HG03575 (cell line): ENCODE results near the gene FBRSL1.

Experiments used
- ATAC-seq: cut with Tn5 transposase; IDR thresholded peaks from one replicate; pipeline ENCODE4 v1.9.1; 2021; ENCODE audit not compliant: unreplicated experiment, insufficient number of reproducible peaks, low FRiP score; ENCODE audit errors: extremely low read depth

Gene FBRSL1

DNA sequence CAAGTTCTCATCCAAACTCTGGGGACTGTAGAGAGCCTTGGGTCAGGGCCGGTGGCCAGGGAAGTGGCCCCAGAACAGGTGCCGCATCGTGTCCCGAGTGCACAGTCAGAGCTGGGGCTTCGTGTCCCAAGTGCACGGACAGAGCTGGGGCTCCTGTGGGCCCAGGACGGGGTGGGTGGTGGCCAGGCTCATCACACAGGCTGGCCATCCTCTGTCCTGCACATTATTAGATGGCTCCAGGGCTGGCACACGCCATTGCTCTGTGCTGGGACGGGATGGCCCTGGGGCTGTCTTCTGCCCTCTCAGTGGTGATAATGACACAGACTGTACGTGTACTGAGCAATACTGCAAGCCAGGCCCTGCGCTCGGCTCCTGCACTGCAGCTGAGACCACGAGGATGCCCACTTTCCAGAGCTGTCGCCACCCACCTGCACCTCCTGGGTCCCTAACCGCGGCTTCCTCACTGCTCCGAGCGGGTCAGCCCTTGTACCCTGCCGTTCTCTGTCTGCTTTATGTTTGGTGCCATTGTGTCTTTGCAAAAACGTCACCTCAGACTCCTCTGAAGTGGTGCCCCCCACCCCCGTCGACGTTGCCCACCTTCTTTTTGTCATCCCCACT is 1.9 kb downstream of the FBRSL1 start:
- no peak for ATAC-seq

DNA sequence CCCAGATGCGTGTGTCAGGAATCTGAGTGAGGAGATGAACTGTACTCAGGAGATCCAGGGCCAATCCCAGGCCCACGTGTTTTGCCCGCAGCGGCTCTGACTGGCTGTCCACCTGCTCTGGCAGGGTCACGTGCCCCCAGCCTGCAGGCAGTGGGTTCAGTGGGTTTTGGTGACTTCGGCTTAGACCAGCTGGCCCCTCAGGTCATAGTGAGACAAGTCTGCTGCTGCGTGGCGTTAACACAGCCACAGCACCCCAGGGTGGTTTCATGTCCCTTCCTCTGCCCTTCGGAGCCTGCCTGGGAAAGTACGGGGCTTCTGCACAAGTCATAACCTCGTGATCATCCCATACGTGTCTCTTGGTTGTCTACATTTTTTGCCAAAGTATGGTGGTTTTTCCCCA is 2.6 kb downstream of the FBRSL1 start:
- no peak for ATAC-seq

DNA sequence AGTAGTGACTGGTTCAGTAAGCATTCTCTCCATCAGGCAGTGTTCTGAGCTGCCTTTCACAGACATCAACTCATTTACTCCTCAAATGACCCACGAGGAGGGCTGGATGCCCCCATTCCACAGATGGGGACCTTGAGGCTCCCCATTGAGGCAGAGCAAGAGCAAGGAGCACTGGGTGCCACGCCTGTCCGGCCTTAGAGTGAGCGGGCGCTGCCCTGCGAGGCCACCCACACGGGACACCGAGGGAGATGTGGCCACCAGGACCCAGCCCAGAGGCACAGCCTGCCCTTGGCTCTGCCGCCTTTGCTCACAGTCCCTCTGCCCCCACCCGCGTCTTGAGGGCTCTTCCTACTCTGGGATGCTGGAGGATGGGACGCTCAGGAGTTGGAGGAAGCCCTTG is 3.0 kb downstream of the FBRSL1 start:
- no peak for ATAC-seq

DNA sequence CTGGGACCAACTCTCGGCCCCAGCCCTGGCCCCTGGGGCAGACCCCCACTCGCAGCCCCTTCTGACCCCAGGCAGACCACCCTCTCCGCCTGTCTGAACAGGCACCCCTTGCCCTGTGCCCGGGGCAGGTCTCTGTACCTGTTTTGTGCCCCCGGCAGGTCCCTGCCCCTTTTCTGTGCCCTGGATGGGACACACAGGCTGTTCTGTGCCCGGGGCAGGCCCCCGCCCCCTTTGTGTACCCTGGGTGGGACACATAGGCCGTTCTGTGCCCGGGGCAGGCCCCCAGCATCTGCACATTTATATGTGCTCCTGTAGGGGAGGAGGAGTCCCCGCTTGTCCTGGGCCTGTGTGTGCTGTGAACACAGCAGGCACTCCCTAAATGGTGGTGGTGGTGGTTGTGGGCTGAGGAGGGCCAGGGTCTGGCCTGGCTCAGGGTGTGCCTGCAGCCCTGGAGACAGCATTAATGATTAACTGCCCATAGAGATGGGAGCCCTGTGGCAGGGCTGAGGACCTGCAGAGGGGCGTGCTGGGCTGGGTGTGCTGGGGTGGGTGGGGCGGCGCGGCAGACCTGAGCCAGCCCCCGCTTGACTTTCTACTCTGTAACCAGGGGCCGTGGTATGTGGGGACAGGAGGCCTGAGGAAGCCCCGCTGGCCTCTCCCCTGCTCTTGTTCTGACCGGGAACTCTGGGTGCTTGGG is 3.7 kb downstream of the FBRSL1 start:
- no peak for ATAC-seq

DNA sequence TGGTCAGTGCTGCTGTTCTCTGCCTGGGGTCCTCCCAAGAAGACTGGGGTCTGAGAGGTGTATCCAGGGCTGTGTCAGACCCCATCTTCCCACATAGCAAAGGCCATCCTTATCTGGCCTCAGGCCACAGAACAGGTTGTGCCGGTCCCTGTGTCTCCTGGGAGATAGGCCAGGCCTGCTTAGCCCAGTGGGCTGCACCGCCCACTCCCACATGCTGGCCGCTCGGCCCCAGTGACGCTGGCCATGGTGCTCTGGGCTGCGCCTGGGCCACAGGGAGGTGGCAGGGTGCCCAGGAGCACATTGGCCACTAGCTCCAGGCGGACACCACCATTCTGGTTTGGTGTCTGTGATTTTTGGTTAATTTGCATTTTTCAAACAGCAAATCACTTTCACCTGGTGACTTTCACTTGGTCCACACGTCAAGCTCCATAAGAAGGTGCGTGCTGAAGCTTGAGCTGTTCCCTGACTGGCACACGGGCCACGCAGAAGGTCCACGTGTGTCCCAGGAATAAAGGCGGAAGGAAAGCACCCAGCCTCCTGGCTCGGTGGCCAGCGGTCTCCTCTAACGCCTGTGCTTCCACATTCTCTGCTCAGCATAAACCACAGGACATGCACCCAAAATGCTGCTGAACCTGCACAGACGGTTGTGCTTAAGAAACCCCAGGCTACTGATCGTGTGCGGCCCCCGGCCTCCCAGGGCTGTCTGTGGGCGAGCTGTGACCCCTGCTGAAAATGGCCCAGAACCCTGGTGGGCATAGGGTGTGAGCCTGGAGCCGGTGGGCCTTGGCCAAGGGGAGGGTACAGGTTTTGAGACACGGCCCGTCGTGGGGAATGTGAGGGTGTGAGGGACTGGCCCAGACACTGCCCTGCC is 4.6 kb downstream of the FBRSL1 start:
- ATAC-seq: no peak

DNA sequence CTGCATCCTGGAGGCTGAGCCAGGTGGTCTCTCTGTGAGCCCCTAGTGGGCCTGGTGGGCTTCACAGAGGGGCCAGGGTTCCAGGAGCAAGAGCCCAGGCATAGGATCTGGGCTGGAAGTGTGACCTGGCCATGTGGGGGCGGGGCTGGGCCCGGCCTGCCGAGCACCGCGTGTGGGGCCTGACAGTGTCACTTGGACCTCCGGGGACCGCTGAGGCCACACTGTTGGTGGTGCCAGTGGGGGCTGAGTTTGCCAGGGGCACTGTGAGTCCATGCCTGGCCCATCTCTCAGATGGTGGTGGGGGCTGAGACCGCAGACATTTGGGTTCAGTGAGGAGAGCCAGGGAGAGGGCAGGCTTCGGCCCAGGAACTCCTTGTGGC is 5.2 kb downstream of the FBRSL1 start:
- ATAC-seq: no peak

DNA sequence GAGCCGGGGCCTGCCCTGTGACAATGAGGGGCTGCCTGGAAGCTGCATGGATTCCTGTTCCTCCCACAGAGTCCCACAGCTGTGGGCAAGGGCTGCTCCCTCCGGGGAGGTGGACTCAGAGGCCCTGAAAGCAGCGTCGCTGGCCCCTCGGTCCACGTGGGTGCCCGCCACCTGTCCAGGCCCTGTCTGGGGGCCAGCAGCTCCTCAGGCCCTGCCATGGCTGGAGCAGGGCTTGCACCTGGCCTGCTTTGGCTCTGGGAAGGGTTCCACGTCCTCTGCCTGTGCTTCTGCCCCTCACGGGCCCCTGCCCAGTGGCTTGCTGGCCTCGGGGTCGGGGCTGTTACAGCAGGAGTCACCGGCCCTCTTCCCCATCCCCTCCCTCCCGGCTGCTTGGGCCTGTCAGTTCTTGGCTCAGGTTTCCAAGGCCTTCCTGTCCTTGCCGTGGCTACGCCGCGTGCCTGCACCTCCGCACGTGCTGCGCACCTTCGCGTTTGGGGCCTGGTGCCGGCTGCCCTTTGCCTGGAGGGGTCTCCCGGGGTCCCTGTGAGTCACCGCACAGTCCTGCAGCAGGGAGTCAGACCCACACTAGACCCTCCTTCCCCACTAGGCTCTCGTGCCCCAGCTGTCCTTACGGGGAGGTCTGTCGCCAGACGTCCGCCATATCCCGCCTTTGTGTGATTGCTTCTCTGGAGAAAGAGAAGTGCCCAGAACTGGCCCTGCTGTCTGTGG is 5.8 kb downstream of the FBRSL1 start:
- ATAC-seq: no peak

DNA sequence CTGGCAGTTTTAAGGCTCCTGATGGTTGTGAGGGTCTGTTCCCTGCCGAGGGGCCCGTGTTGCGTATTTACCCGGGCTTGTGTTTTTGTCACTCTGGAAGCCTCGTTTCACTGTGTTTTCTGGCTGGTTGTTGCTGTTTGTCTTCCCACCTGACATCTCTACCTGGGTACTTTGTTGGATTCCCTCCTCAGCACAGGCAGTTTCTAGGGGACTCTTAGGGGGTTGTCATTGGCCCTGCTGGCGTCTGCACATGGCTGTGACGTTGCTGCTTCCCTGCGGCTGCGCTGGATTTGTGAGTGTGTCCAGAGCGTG is 6.4 kb downstream of the FBRSL1 start:
- ATAC-seq: no peak

DNA sequence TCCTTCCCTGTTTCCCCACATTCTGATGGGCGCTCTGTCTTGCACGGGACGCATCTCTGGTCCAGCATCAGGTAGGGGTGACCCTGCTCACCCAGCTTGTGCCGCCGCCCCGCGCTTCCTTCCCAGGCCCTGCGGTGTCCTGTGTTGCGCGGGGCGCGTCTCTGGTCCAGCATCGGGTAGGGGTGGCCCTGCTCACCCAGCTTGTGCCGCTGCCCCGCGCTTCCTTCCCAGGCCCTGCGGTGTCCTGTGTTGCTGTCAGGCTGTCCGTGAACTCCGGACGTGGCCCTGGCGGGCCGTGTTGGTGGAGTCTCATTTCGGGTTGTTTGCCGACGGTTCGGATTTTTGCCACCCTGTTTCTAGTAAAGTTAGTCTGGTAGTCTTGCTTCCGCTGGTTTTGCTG is 6.8 kb downstream of the FBRSL1 start:
- no peak for ATAC-seq

DNA sequence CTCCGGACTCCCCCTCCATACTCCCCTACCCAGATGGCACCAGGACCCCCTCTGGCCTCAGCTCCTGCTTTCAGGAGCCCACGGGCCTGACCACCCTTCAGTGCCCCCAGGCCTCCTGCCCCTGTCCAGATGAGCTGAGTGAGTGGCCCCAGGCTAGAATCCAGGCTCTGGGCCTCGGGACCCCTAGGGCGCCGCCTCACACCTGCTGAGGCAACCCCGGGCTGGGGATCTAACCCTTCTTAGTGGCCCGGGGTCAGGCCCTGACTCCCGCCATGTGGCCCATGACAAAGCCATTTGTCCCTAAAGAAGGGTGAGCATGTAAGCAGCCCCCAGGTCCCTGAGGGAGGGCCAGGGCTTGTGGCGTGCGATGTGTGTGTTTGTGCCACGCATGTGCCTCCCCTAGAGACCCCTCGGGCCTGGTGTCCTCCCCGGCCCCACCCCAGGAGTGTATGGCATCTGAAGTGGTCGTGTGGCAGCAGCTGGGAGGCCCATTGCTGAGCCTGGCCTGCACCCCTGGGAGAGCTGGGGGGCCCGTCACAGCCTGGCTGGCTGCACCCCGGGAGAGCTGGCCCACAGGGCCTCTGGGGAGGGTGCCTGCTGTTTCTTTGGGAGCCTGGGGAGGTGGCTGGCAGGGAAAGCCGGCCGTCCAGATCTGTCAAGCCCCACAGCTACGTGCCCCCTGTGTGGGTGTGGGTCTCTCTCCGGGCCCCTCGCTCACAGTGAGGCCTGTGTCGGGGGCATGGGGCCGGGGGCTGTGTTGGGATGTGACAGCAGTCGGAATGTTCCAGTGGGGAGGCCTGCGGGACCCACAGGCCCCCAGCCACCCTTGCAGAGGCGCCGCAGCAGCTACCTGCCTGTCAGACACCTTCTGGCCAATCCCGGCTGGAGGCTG is 7.8 kb downstream of the FBRSL1 start:
- ATAC-seq: no peak

DNA sequence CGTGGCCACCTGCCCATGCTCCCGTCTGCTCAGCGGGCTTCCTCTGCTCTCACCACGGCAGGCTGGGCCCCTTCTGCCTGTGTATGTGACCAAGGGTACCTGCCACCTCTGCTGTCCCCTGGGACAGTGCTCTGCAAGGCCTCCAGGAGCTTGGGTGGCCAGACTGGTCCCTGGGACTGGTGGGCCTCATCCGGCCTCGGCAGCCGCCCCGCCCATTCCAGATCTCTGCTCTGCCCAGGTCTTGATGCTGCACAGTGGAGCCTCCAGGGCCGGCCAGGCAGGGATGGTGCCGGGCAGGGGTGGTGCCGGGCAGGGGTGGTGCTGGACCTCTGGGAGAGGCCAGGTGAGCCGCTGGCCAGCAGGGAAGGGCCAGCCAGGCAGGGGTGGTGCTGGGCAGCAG is 9.0 kb downstream of the FBRSL1 start:
- no peak for ATAC-seq

DNA sequence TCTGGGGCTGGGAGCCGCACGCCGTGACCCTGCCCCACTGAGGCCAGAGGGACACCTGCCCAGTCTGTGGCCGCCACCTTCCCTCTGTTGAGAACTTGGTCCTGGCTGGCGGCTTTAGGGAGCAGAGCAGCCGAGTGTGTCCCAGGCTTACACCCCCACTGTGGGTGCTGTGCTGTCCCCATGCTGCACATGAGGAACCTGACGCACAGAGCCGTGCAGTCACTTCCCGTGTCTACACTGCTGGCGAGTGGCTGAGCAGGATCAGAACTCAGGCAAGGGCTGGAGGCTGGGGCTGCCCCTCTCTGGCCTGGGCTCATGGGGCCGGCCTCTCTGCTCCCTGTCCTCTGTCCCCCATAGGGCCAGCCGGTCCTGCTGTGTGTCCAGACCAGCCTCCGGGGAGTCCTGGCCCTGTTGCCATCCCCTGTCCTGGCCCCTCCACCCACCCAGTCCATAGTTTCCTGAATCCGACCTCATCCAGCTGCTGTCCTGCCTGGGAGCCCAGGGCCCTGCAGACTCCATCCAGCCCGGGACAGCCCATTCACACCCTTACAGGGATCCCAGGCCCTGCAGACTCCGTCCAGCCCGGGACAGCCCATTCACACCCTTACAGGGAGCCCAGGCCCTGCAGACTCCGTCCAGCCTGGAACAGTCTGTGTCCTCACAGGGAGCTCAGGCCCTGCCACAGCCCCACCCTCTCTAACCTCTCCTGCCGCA is 10.3 kb downstream of the FBRSL1 start:
- ATAC-seq: no peak

DNA sequence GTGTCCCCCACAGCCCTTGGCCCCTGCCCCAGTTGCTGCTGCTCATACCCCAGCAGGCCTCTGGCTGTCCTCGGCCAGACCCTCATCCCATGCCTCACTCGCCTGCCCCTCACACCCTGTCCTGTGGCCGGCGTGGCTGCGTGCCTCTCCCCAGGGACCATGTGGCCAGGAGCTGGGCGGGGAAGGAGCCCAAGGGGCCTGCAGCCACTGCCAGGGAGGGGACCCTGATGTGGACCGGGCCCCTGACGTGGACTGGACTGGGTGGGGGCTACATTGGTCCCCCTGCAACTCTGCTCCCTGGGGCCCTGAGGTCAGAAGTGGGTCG is 10.9 kb downstream of the FBRSL1 start:
- ATAC-seq: no peak

DNA sequence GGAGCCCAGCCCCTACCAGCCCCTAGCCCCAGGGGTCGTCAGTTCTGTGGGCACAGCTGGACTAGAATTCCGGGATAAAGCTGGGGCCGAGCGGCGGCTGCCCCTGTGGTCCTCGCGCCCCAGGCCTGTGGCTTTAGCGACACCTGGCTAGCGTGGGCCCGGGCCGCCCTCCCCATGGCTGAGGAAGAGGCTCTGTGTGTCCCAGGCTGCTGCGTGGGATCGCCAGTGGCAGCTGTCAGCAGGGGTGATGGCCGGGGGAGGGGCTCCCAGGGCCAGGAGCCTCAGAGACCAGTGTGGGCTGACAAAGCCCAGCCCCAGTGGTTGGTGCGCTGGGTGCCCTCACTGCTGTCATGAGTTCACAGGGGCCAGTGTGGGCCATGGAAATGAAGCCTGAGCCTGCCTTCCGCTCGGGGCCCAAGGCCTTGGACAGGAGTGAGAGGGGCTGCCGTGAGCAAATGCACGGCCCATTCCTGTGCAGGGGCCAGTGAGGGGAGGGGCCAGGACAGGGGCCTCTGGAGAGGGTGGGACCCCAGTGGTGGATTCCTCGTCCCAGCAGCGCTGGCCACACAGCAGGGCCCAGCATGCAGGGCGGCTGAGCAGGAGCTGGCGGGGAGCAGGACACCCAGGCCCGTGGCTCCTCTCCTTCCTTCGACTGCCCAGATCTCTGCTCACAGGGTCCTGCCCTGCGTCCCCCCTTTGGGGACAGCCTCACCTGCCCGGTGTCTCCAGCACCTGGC is 11.4 kb downstream of the FBRSL1 start:
- ATAC-seq: no peak

DNA sequence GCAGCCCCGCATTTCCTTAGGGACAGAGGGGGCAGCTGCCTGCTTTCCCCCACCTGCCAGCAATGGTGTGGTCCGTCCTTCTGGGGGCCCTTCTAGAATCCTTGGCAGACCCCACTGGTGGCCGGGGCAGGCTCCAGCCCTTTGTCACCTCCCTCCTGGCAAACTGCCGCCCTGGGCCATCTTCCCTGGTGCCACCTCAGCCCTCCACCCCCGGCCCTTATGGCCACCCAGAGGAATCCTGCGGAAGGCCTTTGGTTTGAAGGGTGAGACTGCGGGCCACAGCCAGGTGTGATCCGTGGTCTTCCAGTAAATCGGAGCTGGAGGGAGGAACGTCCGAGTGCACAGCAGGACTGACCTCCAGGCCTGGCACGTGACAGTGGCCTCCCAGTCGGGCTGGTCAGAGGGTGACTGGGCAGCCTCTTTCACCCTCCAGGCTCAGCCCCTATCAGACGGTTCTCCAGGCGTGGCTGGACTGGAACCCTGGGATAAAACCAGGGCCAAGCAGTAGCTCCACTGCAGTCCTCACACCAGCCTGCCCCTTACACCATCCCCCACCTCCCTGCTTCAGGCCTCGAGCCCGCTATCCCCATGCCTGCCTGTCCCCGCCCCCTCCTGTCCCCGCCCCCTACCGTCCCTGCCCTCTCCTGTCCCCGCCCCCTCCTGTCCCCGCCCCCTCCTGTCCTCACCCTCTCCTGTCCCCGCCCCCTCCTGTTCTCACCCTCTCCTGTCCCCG is 12.4 kb downstream of the FBRSL1 start:
- no peak for ATAC-seq

DNA sequence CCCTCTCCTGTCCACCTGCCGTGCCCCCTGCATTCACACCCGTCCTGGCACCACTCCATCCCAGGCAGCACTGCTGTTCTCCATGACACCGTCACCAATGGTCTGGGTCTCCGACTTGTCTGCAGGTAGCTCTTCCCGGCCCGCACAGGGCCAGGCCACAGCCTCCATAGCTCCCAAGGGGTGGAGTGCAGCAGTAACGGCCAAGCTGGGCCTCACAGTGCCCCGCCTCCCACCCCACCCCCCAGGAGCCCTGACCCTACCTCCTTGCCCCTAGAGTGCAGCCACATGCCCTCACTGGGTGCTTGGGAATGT is 12.9 kb downstream of the FBRSL1 start:
- no peak for ATAC-seq

DNA sequence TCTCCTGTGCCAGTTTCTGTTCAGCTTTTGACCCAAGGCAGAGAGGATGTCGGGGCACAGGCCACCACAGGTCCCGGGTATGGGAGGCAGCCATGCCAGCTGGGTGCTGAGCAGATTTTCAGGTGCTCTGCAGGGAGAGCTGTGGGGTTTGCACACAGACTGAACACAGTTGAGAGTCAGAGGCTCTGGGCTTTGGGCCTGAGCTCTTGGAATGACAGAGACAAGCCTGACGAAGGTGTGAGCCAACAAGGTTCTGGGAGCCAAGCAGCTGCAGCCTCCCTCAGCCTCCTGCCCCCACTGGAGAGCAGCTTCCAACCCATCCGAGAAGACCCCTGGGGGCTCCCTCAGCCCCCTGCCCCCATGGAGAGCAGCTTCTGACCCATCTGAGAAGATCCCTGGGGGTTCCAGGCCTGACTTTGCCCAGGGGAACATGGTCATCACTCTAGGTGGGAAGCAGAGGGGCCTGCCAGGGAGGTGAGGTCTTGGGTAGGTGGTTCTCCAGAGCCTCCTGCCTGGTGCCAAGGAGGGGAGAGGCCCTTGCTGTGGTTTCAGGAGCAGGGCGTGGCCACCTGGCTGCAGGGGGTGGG is 13.8 kb downstream of the FBRSL1 start:
- ATAC-seq: no peak
